ENCODE results near the gene TMEM250. TPM values are rescaled to one million over a fixed set of nuclear protein-coding genes. Genes with fewer than 3 reads are reported as not detected.

The TMEM250 gene
- total RNA-seq, 1 experiment from 2014 or later, result 34.0 TPM

GRCh38 chr9:136152931-136153330 lies 34.3 kb upstream of the TMEM250 start:
- Histone ChIP-seq H3K9me3 (ENCODE audit: control insufficient read depth, insufficient read depth, low read depth, low read length) (no peaks in the 10 kb centered on the region), H3K4me3 (ENCODE audit: low read depth in 2 of 2, low read length in 2 of 2) (no peak overlapping the region), H3K4me1 (ENCODE audit: control insufficient read depth, insufficient read depth, low read length) (no peaks in the 10 kb centered on the region), H3K27me3 (ENCODE audit: control insufficient read depth, insufficient read depth, low read length) (no peaks in the 10 kb centered on the region), H3K27ac (ENCODE audit: low read length) (no peak overlapping the region), H3K36me3 (ENCODE audit: control insufficient read depth, insufficient read depth, low read length) (no peaks in the 10 kb centered on the region)
- POLR2A ChIA-PET, result no interaction called here
- in situ Hi-C loops (cut with HindIII; ENCODE audit: low pct_unique_long_range_greater_than_20kb, low sequenced_read_pairs), result no loop called here
- ATAC-seq (peak; percentile 4; the same call in 1 of the 2 replicates), DNase-seq (ENCODE audit: low read depth, low spot score) (no peak)
- no peak for TF ChIP-seq REST (IDR thresholded peaks at IDR 0.05; ENCODE audit: insufficient read depth in 1 of 2, low read depth in 2 of 2, low read length in 1 of 2)
- no peak for TF ChIP-seq SIN3A (IDR thresholded peaks at IDR 0.05; ENCODE audit: borderline replicate concordance, insufficient read depth, low read depth, low read length)
- TF ChIP-seq POLR2AphosphoS5 (IDR thresholded peaks at IDR 0.05; ENCODE audit: low read depth, low read length), result no peak
- TF ChIP-seq CTCF (IDR thresholded peaks at IDR 0.05), result no peak
- no peak for TF ChIP-seq TCF7L2 (IDR thresholded peaks at IDR 0.05; ENCODE audit: low read depth, low read length)
- intact Hi-C loops (cut with micrococcal nuclease; ENCODE audit: unreplicated experiment), result no loop called here
- no TSS peak for BruUV-seq (replicated peaks)
- CTCF ChIA-PET, result no interaction called here

- ATAC-seq, result peak; percentile 36; the same call in 1 of the 2 replicates
- Histone ChIP-seq H3K9me3 (ENCODE audit: control insufficient read depth, insufficient read depth, low read depth, low read length) (no peaks in the 10 kb centered on the region), H3K27ac (ENCODE audit: low read length) (no peak overlapping the region), H3K27me3 (ENCODE audit: control insufficient read depth, insufficient read depth, low read length) (no peaks in the 10 kb centered on the region), H3K36me3 (ENCODE audit: control insufficient read depth, insufficient read depth, low read length) (no peaks in the 10 kb centered on the region), H3K4me1 (ENCODE audit: control insufficient read depth, insufficient read depth, low read length) (no peaks in the 10 kb centered on the region), H3K4me3 (ENCODE audit: low read depth in 2 of 2, low read length in 2 of 2) (no peak overlapping the region)
- ChIA-PET CTCF (no interaction called here), POLR2A (no interaction called here)
- TF ChIP-seq POLR2AphosphoS5 (IDR thresholded peaks at IDR 0.05; ENCODE audit: low read depth, low read length) (no peak), CTCF (IDR thresholded peaks at IDR 0.05) (no peak), SIN3A (IDR thresholded peaks at IDR 0.05; ENCODE audit: borderline replicate concordance, insufficient read depth, low read depth, low read length) (no peak), REST (IDR thresholded peaks at IDR 0.05; ENCODE audit: insufficient read depth in 1 of 2, low read depth in 2 of 2, low read length in 1 of 2) (no peak), TCF7L2 (IDR thresholded peaks at IDR 0.05; ENCODE audit: low read depth, low read length) (no peak)
- DNase-seq (ENCODE audit: low read depth, low spot score), result no peak
- no TSS peak for BruUV-seq (replicated peaks)
- in situ Hi-C loops (cut with HindIII; ENCODE audit: low pct_unique_long_range_greater_than_20kb, low sequenced_read_pairs) (no loop called here), intact Hi-C loops (cut with micrococcal nuclease; ENCODE audit: unreplicated experiment) (no loop called here)
Observed at GRCh38 chr9:136152543-136152866, 33.8 kb upstream of the TMEM250 start.

Data from Panc1 (cell line).